ENCODE results near the gene NENF.

The NENF gene

GRCh38 chr1:212452323-212453155 is 19.8 kb downstream of the NENF start:
- H3K36me3 Mint-ChIP-seq (ENCODE audit: low read depth): no peaks in the 10 kb centered on the region
- H3K9me3 Mint-ChIP-seq: no peaks in the 10 kb centered on the region
- peaks cover 46% of the 10 kb centered on the region for H3K4me1 Mint-ChIP-seq
- no peaks in the 10 kb centered on the region for H3K27me3 Mint-ChIP-seq (ENCODE audit: low read depth)
- no peak for TF ChIP-seq CTCF (IDR thresholded peaks at IDR 0.05; ENCODE audit: unreplicated experiment in 3 of 3)
- peak overlapping the region in 2 of 3 experiments; percentile 13 to 52 for H3K27ac Mint-ChIP-seq
- no peak overlapping the region for H3K4me3 Mint-ChIP-seq

GRCh38 chr1:212453156-212453857 is 20.6 kb downstream of the NENF start:
- Mint-ChIP-seq H3K27ac (peak overlapping the region in 1 of 3 experiments; percentile 13), H3K9me3 (no peaks in the 10 kb centered on the region), H3K4me3 (no peak overlapping the region), H3K27me3 (ENCODE audit: low read depth) (no peaks in the 10 kb centered on the region), H3K4me1 (peaks cover 46% of the 10 kb centered on the region), H3K36me3 (ENCODE audit: low read depth) (no peaks in the 10 kb centered on the region)
- no peak for TF ChIP-seq CTCF (IDR thresholded peaks at IDR 0.05; ENCODE audit: unreplicated experiment in 3 of 3)

GRCh38 chr1:212454741-212455140 is 22.0 kb downstream of the NENF start:
- no peaks in the 10 kb centered on the region for H3K36me3 Mint-ChIP-seq (ENCODE audit: low read depth)
- peaks cover 44% of the 10 kb centered on the region for H3K4me1 Mint-ChIP-seq
- H3K4me3 Mint-ChIP-seq: no peak overlapping the region
- H3K27ac Mint-ChIP-seq: peak overlapping the region in 1 of 3 experiments; percentile 4
- H3K9me3 Mint-ChIP-seq: no peaks in the 10 kb centered on the region
- no peak for TF ChIP-seq CTCF (IDR thresholded peaks at IDR 0.05; ENCODE audit: unreplicated experiment in 3 of 3)
- no peaks in the 10 kb centered on the region for H3K27me3 Mint-ChIP-seq (ENCODE audit: low read depth)

GRCh38 chr1:212455401-212455800 is 22.7 kb downstream of the NENF start:
- H3K27ac Mint-ChIP-seq: no peak overlapping the region
- no peaks in the 10 kb centered on the region for H3K27me3 Mint-ChIP-seq (ENCODE audit: low read depth)
- no peak for TF ChIP-seq CTCF (IDR thresholded peaks at IDR 0.05; ENCODE audit: unreplicated experiment in 3 of 3)

GRCh38 chr1:212455803-212456528 is 23.2 kb downstream of the NENF start:
- Mint-ChIP-seq H3K9me3 (no peaks in the 10 kb centered on the region), H3K27ac (peak overlapping the region in 2 of 3 experiments; percentile 18 to 54), H3K27me3 (ENCODE audit: low read depth) (no peaks in the 10 kb centered on the region)

More at GRCh38 chr1:212455401-212455800, 22.7 kb downstream of the NENF start:
- no peak overlapping the region for H3K4me3 Mint-ChIP-seq
- no peaks in the 10 kb centered on the region for H3K9me3 Mint-ChIP-seq
- H3K36me3 Mint-ChIP-seq (ENCODE audit: low read depth): no peaks in the 10 kb centered on the region
- peaks cover 38% of the 10 kb centered on the region for H3K4me1 Mint-ChIP-seq

More at GRCh38 chr1:212455803-212456528, 23.2 kb downstream of the NENF start:
- H3K4me1 Mint-ChIP-seq: peaks cover 32% of the 10 kb centered on the region
- peak; percentile 94 to 98 (median 95) for TF ChIP-seq CTCF (IDR thresholded peaks at IDR 0.05; ENCODE audit: unreplicated experiment in 3 of 3)
- H3K4me3 Mint-ChIP-seq: peak overlapping the region in 1 of 3 experiments; percentile 62
- H3K36me3 Mint-ChIP-seq (ENCODE audit: low read depth): no peaks in the 10 kb centered on the region

All from nephron (organoid).